GM18951 (cell line): ENCODE data around the gene TP53INP2.
"Not testable (repeated sequence)": the region's sequence is repeated elsewhere in the genome, so short reads cannot be mapped to it uniquely, and the experiment has no call there.

Experiments
- POLR2A ChIP-seq: IDR thresholded peaks from 4 replicates; pipeline ENCODE4 v1.6.1; 2011; ENCODE audit warnings: mild to moderate bottlenecking; ENCODE audit not compliant: insufficient read length, insufficient read depth; ENCODE audit errors: extremely low read depth
- in situ Hi-C: fragments of 300-500 bp; cut with MboI; formaldehyde crosslinking; loops from one replicate; pipeline ENCODE4 v1.12.0; 2022; ENCODE audit warnings: low sequenced_read_pairs, mixed read lengths, inconsistent platforms; ENCODE audit not compliant: unreplicated experiment

TP53INP2 gene

DNA sequence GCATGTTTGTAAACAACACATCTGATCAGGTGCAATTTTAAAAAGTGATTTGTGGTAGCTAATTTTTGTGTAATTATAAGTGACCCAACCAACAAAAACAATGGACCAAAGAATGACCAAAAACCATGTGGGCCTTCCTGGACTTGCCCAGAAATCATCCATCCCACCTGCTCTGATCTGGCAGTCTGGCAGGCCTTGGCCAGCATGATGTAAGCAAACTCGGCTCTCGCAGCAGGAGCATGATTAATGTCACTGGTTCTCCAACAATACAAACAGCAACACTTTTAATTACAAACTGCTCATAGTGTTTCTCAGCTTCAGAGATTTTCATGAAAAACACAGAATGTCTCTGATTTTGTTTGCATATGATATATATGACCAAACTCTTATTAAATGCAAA, 16.1 kb downstream of the TP53INP2 start:
- no peak for TF ChIP-seq POLR2A
- in situ Hi-C loops = no loop called here

DNA sequence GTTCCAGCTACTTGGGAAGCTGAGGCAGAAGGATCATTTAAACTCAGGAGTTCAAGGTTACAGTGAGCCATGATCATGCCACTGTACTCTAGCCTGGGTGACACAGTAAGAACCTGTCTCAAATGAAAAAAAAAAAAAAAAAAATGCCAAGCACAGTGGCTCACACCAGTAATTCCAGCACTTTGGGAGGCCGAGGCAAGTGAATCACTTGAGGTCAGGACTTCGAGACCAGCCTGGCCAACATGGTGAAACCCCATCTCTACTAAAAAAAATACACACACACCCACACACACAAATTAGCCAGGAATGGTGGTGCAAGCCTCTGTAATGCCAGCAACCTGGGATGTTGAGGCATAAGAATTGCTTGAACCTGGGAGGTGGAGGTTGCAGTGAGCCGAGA, 18.4 kb downstream of the TP53INP2 start:
- in situ Hi-C loops = not testable (repeated sequence)

DNA sequence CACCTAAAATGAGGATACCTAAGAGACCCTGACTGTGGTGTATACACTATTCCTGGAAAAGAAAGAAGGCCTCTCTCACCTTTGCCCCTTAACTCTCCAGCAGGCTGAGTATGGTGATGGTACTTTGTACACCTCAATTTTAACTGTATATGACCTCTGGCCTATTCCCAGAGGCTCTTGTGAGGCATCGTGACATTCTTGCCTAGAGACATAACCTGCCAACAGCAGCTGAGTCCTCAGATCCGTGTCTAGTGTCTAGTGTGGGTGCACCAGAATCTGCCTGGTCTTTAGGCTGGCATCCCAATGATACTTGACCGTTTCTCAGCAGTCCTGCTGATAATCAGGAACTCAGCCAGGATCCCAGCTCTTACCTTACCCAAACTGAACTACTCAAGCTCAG, 20.0 kb downstream of the TP53INP2 start:
- in situ Hi-C loops = no loop called here
- TF ChIP-seq POLR2A = no peak

DNA sequence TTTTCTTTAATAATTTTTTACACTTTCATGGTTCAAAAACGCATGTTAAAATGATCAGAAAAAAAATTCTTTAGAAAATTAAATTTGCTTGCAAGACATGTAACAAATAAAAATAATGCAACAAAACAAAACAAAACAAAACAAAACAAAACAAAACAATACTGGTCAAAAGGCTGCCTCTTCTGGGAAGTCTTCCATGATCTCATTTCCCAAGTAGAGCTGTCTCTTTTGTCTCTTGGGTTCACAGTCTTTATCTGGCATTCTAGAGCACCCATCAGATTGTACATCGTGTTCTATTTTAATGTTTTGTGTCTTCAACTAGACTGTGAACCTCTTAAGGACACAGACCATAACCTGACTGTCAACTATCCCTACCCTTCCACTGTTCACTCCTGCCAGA, 25.3 kb downstream of the TP53INP2 start:
- in situ Hi-C loops = no loop called here
- no peak for TF ChIP-seq POLR2A

DNA sequence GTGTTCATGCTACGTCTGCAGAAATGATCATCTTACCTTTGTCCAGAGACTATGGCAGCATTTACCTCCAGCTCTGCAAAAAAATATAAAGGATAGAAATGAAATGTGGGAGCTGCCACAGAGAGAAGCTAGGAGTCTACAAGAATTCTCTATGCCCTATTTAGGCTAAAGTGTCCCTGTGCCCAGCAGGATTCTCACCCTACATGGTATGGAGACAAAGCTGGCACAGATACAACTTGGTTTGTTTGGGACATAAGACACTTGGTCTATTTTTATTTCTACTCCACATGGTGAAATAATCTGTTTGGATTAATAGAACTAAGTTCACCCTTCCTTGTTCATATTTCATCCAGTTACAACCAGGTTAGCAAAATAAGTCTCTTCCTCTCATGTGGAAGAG, 28.4 kb downstream of the TP53INP2 start:
- in situ Hi-C loops = no loop called here
- TF ChIP-seq POLR2A = no peak

DNA sequence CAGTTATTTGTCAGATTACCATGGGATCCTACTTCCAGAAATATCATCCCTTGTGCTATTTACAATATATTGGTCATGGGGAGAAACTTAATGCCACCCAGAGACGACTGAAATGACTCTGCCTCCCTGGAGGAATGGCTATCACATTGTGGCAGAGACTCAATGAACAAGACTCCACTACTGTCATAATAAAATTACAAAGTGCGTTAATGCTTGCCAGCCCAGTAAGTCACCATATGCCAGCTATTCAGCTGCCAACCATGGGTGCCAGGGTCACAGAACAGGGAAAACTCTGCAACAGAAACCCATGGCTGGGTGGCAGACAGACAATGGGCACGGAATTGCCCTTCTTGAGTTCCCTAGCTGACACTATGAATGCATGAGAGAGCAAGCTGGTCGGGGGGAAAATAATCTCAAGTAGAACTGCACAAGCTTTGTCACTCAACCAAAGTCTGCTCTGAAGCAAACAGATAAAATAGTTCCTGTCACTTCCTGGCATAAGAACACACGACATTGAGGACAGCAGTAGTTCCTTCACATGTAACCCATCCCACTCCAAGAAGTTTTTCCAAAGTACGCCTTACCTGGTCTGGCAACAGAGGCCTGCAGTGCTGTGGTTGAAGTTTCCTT, 32.1 kb downstream of the TP53INP2 start:
- TF ChIP-seq POLR2A = no peak
- in situ Hi-C loops = no loop called here

DNA sequence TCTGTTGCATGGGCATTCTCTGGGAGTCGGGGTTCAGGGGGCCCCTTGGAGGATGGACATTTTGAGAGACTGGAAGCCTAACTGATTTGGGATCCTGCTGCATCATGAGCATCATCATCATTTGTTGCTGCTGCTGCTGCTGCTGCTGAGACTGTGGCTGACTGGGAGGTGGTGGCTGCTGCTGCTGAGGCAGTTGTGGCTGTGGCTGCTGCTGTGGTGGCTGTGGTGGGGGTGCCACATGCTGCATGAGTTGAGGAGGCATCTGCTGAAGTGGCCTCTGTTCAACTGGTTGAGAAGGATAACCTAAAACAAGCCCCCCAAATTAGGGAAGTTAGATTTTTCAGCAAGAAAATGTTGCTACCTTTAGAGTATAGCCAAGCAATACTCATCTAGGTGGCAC, 38.9 kb downstream of the TP53INP2 start:
- TF ChIP-seq POLR2A = no peak
- in situ Hi-C loops = no loop called here

DNA sequence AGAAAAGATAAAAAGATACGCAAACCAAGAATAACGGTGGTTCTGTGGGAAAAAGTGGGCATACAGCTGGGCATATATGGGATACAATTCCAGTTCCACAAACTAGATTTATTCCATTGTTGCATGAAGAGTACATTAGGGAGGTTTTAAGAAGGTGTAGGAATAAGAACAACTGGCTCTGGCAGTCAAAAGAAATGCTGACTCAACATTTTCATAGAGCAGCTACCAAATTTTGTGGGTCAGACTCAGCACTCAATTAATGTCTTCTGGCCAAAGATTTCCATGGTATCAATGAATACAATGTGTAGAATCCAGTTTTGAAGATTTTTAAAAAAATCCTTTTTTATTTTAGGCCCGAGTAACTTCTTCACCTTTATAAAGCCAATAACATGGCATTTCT, 40.2 kb downstream of the TP53INP2 start:
- in situ Hi-C loops = no loop called here
- no peak for TF ChIP-seq POLR2A

DNA sequence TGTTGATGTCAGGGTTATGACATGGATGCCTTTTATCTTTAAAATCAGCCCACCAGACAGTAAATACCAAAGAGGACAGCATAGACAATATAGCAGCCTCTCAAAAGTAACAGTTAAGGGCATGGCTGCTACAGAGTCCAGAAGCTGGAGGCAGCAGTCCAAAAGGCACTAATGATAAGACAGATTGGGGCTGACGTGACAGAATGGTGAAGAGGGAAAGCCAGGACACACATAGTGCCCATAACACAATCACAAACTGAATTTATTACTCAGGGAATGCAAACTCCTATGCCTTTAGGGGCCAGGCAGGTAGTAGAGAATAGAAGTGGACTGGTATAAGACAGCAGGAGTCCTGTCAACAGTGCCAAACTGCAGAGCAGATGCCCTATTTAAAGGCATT, 40.7 kb downstream of the TP53INP2 start:
- no peak for TF ChIP-seq POLR2A
- in situ Hi-C loops = no loop called here

DNA sequence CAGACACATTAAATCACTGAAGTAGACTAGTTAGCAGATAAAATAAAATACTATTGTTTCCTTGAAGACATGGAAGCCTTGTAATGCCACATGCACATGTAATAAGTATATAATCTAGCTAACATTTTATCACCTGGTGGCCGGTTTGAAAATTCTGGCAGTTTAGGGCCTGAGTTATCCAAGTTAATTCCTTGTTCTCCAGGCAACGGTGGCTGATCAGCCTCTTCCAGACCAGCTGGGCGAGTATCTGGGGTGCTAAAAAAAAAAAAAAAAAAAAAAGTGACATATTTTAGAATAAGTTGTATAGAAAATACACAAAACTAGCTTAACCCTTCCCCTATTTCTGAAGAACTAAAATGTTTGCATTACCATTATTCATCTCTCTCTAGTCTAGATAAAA, 42.5 kb downstream of the TP53INP2 start:
- in situ Hi-C loops = no loop called here
- TF ChIP-seq POLR2A = no peak

DNA sequence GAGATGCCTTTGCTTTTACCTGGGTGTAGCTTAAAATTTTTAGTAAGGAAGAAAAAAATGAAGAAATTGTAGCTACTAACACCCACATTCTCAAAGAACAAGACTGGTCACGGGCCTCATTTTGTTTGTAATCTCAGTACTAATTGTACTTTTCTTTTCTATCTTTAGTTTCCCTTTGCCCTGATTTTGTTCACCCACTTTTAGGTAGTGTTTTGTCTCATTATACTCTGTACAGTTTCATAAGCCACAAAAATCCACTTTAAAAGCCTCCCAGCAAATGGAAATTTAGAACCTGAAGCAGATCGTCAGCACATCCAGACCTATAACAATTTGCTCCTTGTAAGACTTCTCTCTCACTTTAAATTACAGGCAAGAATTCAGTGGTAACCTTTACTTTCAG, 43.3 kb downstream of the TP53INP2 start:
- in situ Hi-C loops = no loop called here
- no peak for TF ChIP-seq POLR2A

DNA sequence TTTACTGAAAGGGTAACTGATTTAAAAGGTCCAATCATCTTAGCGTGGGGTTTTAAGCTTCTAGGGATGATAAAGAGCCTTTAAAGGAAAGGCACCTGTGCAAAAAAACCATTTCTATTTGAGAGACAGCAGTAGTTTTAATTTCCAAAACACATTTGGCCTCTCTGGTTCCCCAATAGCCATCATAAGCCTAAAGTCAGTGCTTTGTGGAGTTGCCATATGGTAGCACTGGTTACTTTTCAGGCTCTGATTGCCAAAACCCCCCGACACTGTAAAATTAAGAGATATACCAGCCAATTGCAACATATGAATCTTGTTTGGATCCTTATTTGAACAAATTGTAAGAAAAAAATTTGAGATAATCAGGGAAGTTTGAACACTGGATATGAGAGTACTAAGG, 44.6 kb downstream of the TP53INP2 start:
- no peak for TF ChIP-seq POLR2A
- in situ Hi-C loops = no loop called here

DNA sequence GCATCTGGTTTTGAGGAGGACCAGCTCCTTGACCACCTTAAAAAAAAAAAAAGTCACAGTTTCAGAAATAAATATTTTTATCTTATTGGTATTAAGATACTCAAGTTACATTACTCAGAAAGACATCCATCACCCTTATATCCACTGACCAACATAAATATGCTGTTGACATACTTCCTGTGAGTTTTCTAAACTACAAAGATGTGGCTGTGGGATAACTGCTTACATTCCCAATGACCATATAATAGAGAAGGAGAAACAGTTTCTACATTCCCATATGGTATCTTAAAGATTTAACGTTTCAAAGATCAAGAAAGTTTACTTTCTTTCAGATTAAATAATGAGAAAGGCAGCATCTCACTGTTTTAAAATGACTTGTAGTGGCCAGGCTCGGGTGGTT, 46.3 kb downstream of the TP53INP2 start:
- in situ Hi-C loops = loop anchor here (25.0 kb wide), 1 partner anchor 438 kb away; the partner anchor contains the start of gene AHCY
- TF ChIP-seq POLR2A = no peak

DNA sequence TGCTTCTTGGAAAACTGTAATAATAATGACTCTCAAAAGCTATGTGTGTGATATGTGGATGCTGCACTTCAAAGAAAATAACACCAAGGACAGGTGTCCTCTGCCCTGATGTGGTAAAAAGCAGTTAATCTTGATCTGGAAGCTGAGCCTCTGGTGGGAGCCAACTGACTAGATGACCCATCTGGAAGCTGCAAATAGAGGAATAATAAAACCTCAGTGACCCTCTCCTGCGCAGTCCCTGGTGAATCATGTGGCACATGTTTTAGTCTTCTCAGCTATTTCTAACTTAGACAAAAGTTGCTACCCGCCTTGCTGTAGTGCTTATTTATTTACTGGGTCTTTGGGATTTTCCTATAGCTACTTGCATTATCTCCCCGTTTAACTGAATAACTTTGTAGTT, 47.3 kb downstream of the TP53INP2 start:
- in situ Hi-C loops = loop anchor here (25.0 kb wide), 1 partner anchor 439 kb away; the partner anchor contains the start of gene AHCY
- TF ChIP-seq POLR2A = no peak
